GM12865 (cell line): ENCODE results near the gene INPP4B.

Experiments
- DNase-seq: peaks from one replicate; pipeline ENCODE4 v3.0.0; 2010; ENCODE audit warnings: low read depth
- H3K4me3 ChIP-seq: 2 replicates; pipeline ENCODE4 v1.5.1; 2011; ENCODE audit warnings: mild to moderate bottlenecking, low read depth, low read length, control low read depth
- TF ChIP-seq, protein P1 (sequence below): IDR thresholded peaks from 2 replicates; pipeline ENCODE4 v1.5.1; 2011; ENCODE audit warnings: low read length, control low read depth, low read depth, inconsistent platforms; ENCODE audit not compliant: insufficient read depth; ENCODE audit errors: missing control alignments

The INPP4B gene

GRCh38 chr4:142396279-142396678 lies 449.8 kb downstream of the INPP4B start:
- TF ChIP-seq, protein P1, sequence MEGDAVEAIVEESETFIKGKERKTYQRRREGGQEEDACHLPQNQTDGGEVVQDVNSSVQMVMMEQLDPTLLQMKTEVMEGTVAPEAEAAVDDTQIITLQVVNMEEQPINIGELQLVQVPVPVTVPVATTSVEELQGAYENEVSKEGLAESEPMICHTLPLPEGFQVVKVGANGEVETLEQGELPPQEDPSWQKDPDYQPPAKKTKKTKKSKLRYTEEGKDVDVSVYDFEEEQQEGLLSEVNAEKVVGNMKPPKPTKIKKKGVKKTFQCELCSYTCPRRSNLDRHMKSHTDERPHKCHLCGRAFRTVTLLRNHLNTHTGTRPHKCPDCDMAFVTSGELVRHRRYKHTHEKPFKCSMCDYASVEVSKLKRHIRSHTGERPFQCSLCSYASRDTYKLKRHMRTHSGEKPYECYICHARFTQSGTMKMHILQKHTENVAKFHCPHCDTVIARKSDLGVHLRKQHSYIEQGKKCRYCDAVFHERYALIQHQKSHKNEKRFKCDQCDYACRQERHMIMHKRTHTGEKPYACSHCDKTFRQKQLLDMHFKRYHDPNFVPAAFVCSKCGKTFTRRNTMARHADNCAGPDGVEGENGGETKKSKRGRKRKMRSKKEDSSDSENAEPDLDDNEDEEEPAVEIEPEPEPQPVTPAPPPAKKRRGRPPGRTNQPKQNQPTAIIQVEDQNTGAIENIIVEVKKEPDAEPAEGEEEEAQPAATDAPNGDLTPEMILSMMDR, result no peak
- no peak for DNase-seq
- H3K4me3 ChIP-seq, result no peak overlapping the region

GRCh38 chr4:142393127-142393526 lies 453.0 kb downstream of the INPP4B start:
- DNase-seq, result no peak
- H3K4me3 ChIP-seq, result no peak overlapping the region
- TF ChIP-seq, protein P1, result no peak

DNA sequence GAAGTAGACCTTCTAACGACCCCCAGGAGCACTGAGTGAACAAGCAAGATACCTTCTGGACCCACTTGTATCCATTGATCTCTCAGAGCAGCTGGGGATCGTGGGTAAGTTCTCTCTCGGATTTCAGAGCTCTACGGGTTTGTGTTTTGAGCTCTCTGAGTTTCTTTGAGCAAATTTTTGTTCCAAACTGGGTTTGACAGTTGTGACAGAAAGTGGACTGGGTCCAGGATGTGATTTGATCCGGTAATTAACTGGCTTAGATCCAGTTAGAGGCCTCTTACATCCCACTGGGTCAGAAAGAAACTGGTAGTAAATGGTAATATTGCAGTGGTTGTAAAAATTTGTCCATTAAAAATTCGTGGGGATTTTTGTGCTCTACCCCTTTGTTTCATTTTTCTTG lies 459.2 kb downstream of the INPP4B start:
- DNase-seq, result no peak
- H3K4me3 ChIP-seq, result no peak overlapping the region
- TF ChIP-seq, protein P1, result no peak

DNA sequence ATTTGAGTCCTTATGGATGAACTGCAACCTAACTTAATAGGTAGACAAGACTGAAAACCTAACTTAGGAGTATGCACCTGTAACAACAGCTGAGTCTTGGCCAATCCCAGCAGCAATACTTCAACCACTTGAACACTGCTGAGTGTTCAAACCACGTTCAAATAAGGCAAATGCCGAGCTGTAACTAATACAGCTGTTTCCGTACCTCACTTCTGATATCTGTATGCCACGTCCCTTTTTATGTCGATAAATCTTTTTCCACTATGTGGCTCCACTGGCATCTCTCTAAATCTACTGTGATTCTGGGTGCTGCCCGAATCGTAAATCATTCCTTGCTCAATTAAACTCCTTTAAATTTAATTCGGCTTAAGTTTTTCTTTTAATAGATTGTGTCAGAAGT lies 459.7 kb downstream of the INPP4B start:
- no peak for DNase-seq
- TF ChIP-seq, protein P1, result no peak
- no peak overlapping the region for H3K4me3 ChIP-seq

DNA sequence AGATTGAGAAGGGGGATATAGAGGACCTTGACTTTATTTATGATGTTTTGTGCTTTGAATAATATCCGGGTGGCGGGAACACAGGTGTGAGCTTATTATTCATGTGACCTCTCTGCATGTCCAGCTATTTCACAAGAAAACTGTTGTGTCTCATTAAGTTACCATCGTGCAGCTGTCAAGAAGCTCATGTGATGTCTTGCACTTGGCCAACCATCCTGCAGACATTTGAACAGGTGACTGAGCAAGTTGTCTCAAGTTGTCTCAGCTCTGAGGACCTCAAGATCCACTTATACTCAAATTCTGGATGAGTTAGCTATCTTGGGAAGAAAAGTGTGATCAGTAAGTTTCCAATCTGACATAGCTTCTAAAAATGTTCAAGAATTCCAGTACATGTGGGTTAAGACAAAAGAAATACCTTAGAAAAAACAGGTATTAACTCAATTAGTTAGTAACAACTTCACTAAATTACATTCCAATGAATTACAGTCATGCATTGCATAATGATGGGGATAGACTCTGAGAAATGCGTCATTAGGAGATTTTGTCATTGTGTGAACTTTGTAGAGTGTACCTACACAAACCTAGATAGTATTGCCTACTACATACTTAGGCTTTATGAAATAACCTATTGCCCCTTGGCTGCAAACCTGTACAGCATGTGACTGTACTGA lies 462.2 kb downstream of the INPP4B start:
- no peak for DNase-seq
- TF ChIP-seq, protein P1, result no peak
- H3K4me3 ChIP-seq, result no peak overlapping the region

- TF ChIP-seq, protein P1, result no peak
- no peak for DNase-seq
- H3K4me3 ChIP-seq, result no peak overlapping the region
These were observed 462.7 kb downstream of the INPP4B start for GRCh38 chr4:142383354-142383753.

- TF ChIP-seq, protein P1, result no peak
- no peak overlapping the region for H3K4me3 ChIP-seq
- DNase-seq, result no peak
These were observed 466.0 kb downstream of the INPP4B start for GRCh38 chr4:142380052-142380602.
